Activated naive CD4-positive, alpha-beta T cell treated with anti-CD3 and anti-CD28 coated beads, Interleukin-2, amount 50 U/mL, for 24 hours (primary cell): ENCODE measurements around the gene SPATA13.
"Not testable (repeated sequence)": the region's sequence is repeated elsewhere in the genome, so short reads cannot be mapped to it uniquely, and the experiment has no call there.

Experiments used
- H3K27ac Mint-ChIP-seq: one replicate; pipeline ENCODE4 v1.8.0; 2021; ENCODE audit warnings: mild to moderate bottlenecking, mixed read lengths
- H3K27me3 Mint-ChIP-seq: one replicate; pipeline ENCODE4 v1.8.0; 2021; ENCODE audit warnings: mixed read lengths
- H3K36me3 Mint-ChIP-seq: one replicate; pipeline ENCODE4 v1.8.0; 2021; ENCODE audit warnings: mixed read lengths
- H3K4me1 Mint-ChIP-seq: one replicate; pipeline ENCODE4 v1.8.0; 2021; ENCODE audit warnings: mixed read lengths
- H3K4me3 Mint-ChIP-seq: one replicate; pipeline ENCODE4 v1.8.0; 2021; ENCODE audit warnings: mild to moderate bottlenecking, mixed read lengths
- H3K9me3 Mint-ChIP-seq: one replicate; pipeline ENCODE4 v1.8.0; 2021; ENCODE audit warnings: mixed read lengths

Gene SPATA13

DNA sequence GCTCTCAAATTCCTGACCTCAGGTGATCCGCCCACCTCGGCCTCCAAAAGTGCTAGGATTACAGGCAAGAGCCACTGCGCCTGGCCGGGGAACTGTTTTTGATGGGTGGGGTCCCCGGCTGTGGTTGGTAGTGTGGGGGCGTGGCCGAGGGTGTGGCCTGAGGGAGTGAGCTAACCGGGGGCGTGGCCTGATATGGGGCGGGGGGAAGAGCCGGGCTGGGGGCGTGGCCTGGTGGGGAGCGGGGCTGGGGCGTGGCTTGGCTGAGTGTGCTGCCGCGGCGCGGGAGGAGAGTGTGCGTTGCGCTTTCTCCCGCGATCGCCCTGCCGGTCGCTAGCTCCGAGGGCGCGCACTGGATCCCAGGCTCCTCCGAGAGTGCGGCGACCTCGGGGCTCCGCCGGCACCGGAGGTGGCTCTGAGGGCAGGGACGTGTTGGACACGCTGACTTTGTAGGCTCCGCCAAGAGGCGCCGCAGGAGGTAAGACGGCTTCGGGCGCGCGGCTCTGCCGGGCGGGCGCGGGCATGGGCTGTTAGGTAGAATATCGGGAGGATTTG is at the start of gene SPATA13:
Gene SPATA13 (plus strand): TSS at position 263 of the 552 bp plus-strand sequence. CDS start 62,210 bp downstream, outside the sequence.
- peaks cover under 1% of the 10 kb centered on the region for H3K36me3 Mint-ChIP-seq
- H3K27me3 Mint-ChIP-seq: peaks cover 3% of the 10 kb centered on the region
- H3K27ac Mint-ChIP-seq: no peak within 1 kb of the TSS
- no peaks in the 10 kb centered on the region for H3K9me3 Mint-ChIP-seq
- peak within 1 kb of the TSS; percentile 86 for H3K4me3 Mint-ChIP-seq
- peaks cover 12% of the 10 kb centered on the region for H3K4me1 Mint-ChIP-seq

DNA sequence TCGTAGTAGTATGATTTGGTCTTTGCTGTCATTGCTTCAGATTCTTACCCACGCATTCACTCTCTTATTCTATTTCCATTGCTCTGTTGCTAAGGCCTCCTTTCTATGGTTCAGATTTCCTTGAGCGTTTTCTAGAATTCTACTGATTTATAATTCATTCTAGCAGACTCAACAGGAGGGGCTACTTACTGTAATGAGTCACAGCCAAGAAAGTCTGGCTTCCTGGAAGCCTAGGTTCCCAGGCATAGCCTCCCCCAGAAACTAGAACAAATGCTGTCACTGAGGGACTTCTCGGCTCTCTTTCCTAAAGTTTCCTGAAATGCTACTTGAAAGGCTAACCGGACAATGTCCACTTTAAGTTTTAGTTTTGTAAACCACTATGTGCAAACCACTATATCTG is 47.7 kb upstream of the SPATA13 start:
- Mint-ChIP-seq H3K27ac (no peak overlapping the region), H3K4me1 (no peaks in the 10 kb centered on the region), H3K27me3 (peaks cover 2% of the 10 kb centered on the region), H3K36me3 (no peaks in the 10 kb centered on the region), H3K9me3 (no peaks in the 10 kb centered on the region), H3K4me3 (no peak overlapping the region)

DNA sequence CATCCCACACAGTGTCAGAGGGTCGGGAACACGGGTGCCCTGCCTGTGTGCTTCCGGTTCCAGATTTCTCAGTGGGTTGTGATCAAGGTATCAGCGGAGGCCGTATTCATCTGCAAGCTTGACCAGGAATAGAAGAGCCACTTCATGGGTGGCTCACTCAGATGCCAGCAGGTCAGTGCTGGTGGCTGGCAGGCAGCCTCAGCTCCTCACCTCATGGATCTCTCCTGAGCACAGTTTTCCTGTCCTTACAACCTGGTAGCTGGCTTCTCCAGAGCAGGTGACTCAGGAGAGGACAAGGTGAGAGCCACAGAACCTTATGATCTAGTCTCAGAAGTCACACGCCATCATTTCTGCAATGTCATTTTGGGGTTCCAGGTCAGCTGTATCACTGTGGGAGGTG is 44.8 kb upstream of the SPATA13 start:
- Mint-ChIP-seq H3K27ac (no peak overlapping the region), H3K9me3 (no peaks in the 10 kb centered on the region), H3K36me3 (no peaks in the 10 kb centered on the region), H3K4me1 (no peaks in the 10 kb centered on the region), H3K27me3 (peaks cover 2% of the 10 kb centered on the region), H3K4me3 (no peak overlapping the region)

DNA sequence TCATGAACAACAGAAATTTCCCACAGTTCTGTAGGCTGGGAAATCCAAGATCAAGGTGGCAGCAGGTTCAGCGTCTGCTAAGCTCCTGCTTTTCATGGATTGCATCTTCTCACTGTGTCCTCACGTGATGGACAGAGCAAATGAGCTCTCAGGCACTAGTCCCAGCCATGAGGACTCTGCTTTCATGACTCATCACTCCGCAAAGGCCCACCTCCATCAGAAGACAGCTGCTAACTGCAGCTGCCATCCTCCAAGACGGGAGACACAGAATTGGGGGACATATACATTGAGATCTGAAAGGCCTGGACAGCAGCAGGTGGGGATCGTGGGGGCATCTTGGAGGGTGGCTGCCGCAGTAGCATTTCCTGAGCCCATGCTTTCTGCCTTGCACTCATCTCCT is 44.4 kb upstream of the SPATA13 start:
- no peak overlapping the region for H3K27ac Mint-ChIP-seq
- no peaks in the 10 kb centered on the region for H3K9me3 Mint-ChIP-seq
- H3K36me3 Mint-ChIP-seq: no peaks in the 10 kb centered on the region
- no peaks in the 10 kb centered on the region for H3K4me1 Mint-ChIP-seq
- no peak overlapping the region for H3K4me3 Mint-ChIP-seq
- H3K27me3 Mint-ChIP-seq: peaks cover 2% of the 10 kb centered on the region

DNA sequence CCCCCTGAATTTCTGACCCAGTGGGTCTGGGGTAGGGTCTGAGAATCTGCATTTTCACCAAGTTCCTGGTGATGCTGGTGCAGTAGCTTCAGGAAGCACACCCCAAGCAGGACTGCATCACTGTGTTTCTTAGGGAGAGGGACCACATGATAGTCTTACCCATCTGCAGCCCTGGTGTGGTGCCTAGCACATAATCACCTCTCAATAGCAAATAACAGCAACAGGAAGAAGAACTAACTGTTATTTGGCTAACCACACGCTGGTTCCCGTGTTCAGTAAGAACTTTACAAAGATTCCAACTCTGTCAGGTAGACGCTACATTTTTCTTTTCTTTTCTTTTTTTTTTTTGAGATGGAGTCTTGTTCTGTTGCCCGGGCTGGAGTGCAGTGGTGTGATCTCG is 41.9 kb upstream of the SPATA13 start:
- peaks cover 7% of the 10 kb centered on the region for H3K4me1 Mint-ChIP-seq
- no peak overlapping the region for H3K27ac Mint-ChIP-seq
- H3K27me3 Mint-ChIP-seq: peaks cover 2% of the 10 kb centered on the region
- no peaks in the 10 kb centered on the region for H3K9me3 Mint-ChIP-seq
- no peaks in the 10 kb centered on the region for H3K36me3 Mint-ChIP-seq
- no peak overlapping the region for H3K4me3 Mint-ChIP-seq

DNA sequence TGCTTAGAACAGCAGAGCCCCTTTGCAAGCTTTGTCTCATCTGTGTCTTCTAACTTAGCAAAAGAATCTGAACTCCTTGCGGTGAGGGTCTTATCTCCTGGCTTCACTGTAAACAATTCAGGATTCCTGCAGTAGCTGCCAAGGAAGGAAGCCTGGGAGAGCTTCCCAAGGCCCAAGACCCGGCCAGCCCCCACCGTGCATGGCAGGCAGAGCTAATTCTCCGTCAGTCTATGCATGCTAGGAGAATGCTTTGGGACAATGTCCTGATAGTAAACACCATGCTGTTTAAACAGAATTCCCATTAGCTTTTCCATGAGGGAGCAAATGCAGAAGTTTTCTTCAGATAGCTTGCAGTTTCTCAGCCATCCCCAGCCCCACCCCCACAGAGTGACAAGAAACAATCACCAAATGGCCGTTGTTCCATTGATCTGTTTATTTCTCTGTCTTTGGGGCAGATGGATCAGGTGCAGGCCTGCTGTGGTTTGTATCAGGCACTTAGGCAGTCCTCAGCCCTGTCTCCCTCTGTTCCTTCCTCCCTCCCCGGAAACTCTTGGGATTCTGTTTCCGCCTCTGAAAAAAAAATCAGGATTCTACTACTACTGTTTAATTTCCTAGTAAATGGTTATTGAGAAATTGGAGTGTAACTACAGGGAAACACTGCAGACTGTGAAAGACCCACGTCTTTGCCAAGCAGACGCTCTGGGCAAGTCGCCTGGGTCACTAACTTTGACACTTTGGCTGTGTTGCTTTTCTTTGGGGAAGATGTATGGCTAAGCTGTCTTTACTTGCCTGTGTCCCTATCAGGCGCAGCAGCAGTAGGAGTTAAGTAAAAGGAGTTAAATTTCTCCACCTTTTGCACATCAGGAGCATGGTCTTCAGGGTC is 40.7 kb upstream of the SPATA13 start:
- H3K9me3 Mint-ChIP-seq: no peaks in the 10 kb centered on the region
- H3K4me3 Mint-ChIP-seq: no peak overlapping the region
- no peak overlapping the region for H3K27ac Mint-ChIP-seq
- no peaks in the 10 kb centered on the region for H3K27me3 Mint-ChIP-seq
- H3K4me1 Mint-ChIP-seq: peaks cover 7% of the 10 kb centered on the region
- H3K36me3 Mint-ChIP-seq: no peaks in the 10 kb centered on the region

DNA sequence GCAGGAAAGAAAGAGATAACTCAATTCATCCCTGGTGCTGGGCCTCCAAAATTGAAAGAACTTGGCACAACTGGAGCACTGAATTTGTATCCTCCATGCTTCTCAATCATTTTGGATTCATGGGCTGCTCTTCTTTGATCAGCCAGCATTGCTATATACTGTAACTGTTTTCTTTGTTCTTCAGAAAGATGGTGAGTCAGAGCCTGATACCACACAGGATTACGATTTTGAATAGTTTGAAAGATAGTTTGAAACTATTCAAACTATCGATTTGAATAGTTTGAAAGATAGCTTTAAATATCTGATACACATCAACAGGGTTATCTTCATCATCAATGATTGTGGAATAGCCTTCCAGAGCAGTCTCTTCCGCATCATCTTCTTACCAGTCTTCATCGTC is 38.5 kb upstream of the SPATA13 start:
- not testable (repeated sequence) for H3K9me3 Mint-ChIP-seq, H3K4me3 Mint-ChIP-seq, H3K27me3 Mint-ChIP-seq, H3K36me3 Mint-ChIP-seq, H3K27ac Mint-ChIP-seq, H3K4me1 Mint-ChIP-seq

DNA sequence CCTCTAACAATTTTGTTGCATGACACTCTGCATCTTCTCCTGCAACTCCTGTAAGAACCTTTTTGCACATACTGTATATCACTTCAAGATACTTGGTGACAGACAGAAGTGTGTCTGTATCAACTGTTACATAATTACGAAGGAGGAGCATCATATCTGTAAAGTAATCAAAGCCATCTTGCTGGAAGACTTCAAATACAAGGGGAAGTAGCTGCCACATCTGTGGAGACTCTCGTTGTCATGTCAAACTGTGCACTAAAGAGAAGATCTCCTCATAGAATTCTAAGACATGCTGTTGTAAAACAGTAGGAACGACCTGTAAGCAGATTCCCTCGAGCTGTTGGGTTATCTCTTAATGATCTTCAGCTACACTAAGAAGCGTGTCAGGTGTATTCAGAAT is 38.0 kb upstream of the SPATA13 start:
- Mint-ChIP-seq H3K9me3 (no peaks in the 10 kb centered on the region), H3K36me3 (no peaks in the 10 kb centered on the region), H3K27ac (no peak overlapping the region), H3K4me1 (peaks cover 7% of the 10 kb centered on the region), H3K4me3 (no peak overlapping the region), H3K27me3 (no peaks in the 10 kb centered on the region)

DNA sequence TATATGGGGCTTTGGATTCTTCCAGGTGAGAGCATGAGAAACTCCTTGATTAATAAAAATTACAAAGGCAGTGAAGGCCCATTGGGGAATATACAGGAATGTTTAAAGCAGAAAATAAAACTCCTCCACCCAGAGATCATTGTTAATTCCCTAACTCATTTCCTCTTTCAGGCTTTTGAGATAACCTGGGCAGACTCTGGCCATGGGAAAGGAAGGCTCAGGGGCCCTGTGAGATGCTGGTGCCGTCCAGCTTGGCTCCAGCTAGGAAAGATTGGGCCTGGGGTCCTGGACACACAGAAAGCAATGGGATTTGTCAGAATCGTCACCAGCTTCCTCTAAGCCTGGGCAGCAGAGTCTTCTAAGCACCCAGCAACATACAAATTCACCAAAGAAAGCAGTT is 36.8 kb upstream of the SPATA13 start:
- Mint-ChIP-seq H3K9me3 (no peaks in the 10 kb centered on the region), H3K4me1 (peaks cover 7% of the 10 kb centered on the region), H3K27ac (no peak overlapping the region)

DNA sequence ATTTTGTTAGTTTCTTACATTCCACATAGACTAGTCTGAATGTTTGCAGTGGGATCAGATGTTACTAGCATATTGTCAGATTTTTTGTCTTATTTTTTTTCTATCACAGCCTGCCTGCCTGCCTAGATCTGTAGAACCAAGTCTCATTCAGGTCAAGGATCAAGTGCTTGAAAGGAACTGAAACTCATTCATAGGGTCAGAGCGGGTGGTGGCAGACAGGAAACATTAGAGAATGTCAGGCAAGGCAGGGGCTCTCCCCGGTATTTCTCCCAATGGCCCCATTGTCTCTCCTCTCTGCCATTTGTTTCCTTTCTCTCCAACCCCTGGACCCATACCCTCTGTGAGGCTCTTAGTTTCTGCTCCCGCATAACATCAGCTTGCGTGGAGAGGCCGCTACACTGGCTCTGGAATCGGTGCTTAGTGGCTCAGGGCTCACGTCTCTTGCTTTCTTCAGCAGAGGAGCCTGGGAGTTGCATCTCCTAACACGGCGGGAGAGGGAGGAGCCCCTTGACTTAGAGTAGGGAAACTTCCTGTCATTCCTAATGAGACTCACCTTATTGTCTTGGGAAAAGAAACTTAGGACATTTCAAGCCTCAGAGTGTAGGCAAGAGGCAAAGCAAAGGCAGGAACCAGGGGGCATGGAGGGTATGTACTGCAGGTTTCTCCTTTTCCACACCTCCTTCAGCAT is 35.6 kb upstream of the SPATA13 start:
- Mint-ChIP-seq H3K27me3 (no peaks in the 10 kb centered on the region), H3K4me3 (no peak overlapping the region), H3K9me3 (no peaks in the 10 kb centered on the region), H3K36me3 (no peaks in the 10 kb centered on the region), H3K4me1 (peaks cover 7% of the 10 kb centered on the region), H3K27ac (no peak overlapping the region)

More for the DNA sequence above, 36.8 kb upstream of the SPATA13 start:
- H3K36me3 Mint-ChIP-seq: no peaks in the 10 kb centered on the region
- H3K27me3 Mint-ChIP-seq: no peaks in the 10 kb centered on the region
- H3K4me3 Mint-ChIP-seq: no peak overlapping the region

DNA sequence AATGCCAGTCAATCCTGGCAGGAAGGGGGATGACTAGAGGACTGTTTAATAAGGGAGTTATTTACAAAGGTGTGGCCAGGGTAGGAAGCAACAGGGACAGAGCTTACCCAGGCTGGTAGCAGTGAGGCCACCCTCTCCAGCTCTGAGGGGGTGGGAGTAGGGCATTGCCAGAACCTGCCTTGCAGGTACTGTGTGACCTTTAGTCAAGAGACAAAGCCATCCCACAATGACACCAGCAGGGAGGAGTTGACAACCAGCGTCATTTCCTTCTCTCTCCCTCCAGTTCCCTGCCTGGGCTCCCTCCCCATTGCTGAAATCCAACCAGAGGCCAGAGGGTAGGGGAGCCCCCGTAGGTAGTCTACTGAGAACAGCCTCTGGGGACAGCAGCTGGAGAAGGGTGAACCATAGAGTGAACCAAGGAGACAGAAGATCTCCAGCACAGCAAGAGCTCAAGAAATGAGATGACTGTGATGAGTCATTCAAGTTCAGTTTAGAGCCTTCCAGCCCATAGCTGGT is 33.3 kb upstream of the SPATA13 start:
- Mint-ChIP-seq H3K4me1 (peaks cover 4% of the 10 kb centered on the region), H3K36me3 (peaks cover 2% of the 10 kb centered on the region), H3K27me3 (no peaks in the 10 kb centered on the region), H3K27ac (no peak overlapping the region), H3K4me3 (no peak overlapping the region), H3K9me3 (peaks cover 5% of the 10 kb centered on the region)

DNA sequence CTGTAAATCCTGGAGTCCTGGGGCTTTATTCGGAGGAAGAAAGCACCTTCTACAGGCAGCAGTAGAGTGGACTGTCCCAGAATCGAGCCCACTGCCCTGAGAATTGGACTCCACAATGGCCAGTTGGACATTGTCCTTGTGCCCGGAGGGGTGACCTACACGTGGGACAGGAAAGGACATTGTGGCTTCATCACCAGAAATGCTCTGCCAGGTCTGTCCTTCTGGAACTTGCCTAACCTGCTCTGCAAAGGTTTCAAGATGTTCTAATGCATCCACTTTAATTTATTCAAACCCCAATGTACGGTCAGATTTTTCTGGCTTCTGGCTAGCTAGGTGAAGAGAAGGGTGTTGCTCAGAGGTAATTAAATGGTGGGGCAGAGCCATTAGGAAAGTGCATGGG is 32.4 kb upstream of the SPATA13 start:
- Mint-ChIP-seq H3K9me3 (peaks cover 5% of the 10 kb centered on the region), H3K36me3 (peaks cover 2% of the 10 kb centered on the region), H3K27me3 (no peaks in the 10 kb centered on the region), H3K4me1 (no peaks in the 10 kb centered on the region), H3K27ac (no peak overlapping the region), H3K4me3 (no peak overlapping the region)

DNA sequence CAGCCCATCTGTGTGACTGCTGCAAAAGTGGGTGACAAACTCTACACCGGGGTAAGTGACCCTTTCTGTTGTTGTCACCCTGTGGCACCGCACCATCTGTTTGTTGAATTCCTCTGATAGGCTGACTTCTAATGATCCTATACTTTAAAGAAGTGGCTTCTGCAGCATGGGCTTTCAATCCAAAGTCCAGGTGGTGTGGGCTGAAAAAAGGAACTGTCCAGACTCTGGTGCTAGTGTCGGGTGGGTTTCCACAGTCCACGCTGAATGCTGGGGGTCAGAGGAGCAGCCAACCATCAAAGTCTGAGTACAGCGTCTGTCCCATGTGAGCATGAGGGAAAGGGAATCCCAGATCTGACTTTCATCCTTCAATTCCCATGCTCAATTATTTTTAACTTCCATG is 31.6 kb upstream of the SPATA13 start:
- H3K9me3 Mint-ChIP-seq: peaks cover 5% of the 10 kb centered on the region
- H3K4me3 Mint-ChIP-seq: no peak overlapping the region
- H3K4me1 Mint-ChIP-seq: no peaks in the 10 kb centered on the region
- H3K27ac Mint-ChIP-seq: no peak overlapping the region
- H3K27me3 Mint-ChIP-seq: no peaks in the 10 kb centered on the region
- peaks cover 2% of the 10 kb centered on the region for H3K36me3 Mint-ChIP-seq

DNA sequence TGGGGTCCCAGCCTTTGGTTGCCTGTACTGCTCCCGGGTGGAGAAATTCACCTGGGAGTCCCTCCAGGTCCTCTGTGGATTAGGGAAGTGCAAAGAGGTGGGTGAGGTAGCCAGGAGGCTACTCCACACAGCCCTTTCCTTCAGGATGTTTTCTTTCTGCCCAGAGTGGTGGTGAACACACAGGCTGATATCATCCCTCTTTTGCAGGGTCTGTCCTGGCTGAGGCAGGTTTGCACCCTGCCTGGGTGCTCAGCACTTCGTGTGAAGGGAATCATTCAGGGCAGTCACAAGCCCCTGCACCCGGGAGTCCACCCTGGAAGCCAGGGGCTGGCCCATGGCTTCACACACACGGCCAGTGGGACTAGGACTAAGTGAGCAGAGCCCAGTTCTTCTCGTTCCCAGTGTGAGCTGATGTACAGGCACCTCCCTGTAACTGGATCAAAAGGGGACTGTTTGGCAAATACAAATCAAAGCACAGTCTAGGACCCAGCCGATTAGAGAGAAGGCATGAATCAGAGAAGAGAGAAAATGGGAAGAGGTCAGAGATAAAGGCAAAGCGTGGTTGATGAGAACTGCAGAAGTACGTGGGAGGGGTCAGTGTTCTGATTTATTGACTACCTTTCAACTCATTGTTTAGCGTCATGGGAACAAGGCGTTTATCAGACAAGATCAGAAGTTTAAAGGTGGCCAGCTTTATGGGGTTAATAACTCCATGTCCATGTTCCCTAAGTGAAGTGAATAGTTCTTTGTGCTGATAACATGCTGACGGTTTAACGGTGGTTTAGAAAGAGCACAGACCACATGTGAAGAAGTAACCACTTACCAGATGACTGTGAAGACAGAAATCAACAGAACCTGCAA is 30.4 kb upstream of the SPATA13 start:
- Mint-ChIP-seq H3K36me3 (peaks cover 2% of the 10 kb centered on the region), H3K9me3 (peaks cover 5% of the 10 kb centered on the region), H3K4me3 (no peak overlapping the region), H3K27me3 (no peaks in the 10 kb centered on the region), H3K4me1 (no peaks in the 10 kb centered on the region), H3K27ac (no peak overlapping the region)

DNA sequence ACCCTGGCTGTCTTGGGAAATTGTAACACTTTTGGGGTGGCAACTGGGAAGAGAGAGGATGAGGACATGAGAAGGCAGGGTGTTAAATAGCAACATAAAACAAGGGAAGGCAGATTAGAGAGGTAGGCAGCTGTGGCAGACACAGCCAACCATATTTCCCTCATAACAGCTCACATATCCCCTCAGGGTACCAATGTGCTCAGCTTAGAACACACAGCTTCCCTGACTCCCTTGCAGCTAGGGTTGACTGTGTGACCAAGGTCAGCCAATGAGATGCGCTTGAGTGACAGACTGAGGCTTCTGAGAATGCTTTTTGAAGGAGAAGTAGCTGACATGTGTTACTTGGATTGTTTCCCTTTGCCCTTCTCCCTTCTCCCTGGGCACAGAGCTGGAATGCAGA is 28.8 kb upstream of the SPATA13 start:
- Mint-ChIP-seq H3K9me3 (peaks cover 5% of the 10 kb centered on the region), H3K27ac (no peak overlapping the region), H3K4me3 (no peak overlapping the region), H3K27me3 (no peaks in the 10 kb centered on the region), H3K4me1 (no peaks in the 10 kb centered on the region), H3K36me3 (peaks cover 2% of the 10 kb centered on the region)
